HEK293T (cell line): Measurements from ENCODE around the gene ARL8A.

Experiments
- CTCF ChIA-PET: fragments of 350-600 bp; formaldehyde crosslinking; extraction: SDS; loops from one replicate; lab custom pipeline; 2021; ENCODE audit warnings: antibody characterized with exemption, inconsistent platforms; lab: Yijun Ruan, JAX
- POLR2A ChIA-PET: fragments of 350-600 bp; formaldehyde crosslinking; extraction: SDS; loops from one replicate; lab custom pipeline; 2020; ENCODE audit warnings: antibody characterized with exemption, inconsistent platforms; lab: Yijun Ruan, JAX
- DNase-seq: peaks from one replicate; pipeline ENCODE4 v3.0.0; 2012; ENCODE audit warnings: mixed read lengths; ENCODE audit errors: extremely low spot score
- ARNT ChIP-seq: fragments of 450-650 bp; IDR thresholded peaks from 2 replicates; pipeline ENCODE4 v1.6.1; 2017; ENCODE audit warnings: mild to moderate bottlenecking
- BHLHE40 ChIP-seq: fragments of 450-650 bp; IDR thresholded peaks from 2 replicates; pipeline ENCODE4 v1.6.1; 2016; ENCODE audit warnings: mild to moderate bottlenecking, moderate library complexity, borderline replicate concordance
- CTBP1 ChIP-seq: fragments of 450-650 bp; IDR thresholded peaks from 2 replicates; pipeline ENCODE4 v1.6.1; 2016; ENCODE audit warnings: borderline replicate concordance
- ELF4 ChIP-seq: fragments of 450-650 bp; IDR thresholded peaks from 2 replicates; pipeline ENCODE4 v1.6.1; 2017; ENCODE audit warnings: antibody characterized with exemption
- FOXA1 ChIP-seq: fragments of 450-650 bp; IDR thresholded peaks from 2 replicates; pipeline ENCODE4 v1.6.1; 2016; ENCODE audit warnings: mild to moderate bottlenecking
- FOXK2 ChIP-seq: fragments of 450-650 bp; IDR thresholded peaks from 2 replicates; pipeline ENCODE4 v1.6.1; 2016; ENCODE audit warnings: mild to moderate bottlenecking
- FOXM1 ChIP-seq: fragments of 450-650 bp; IDR thresholded peaks from 2 replicates; pipeline ENCODE4 v1.6.1; 2017; ENCODE audit warnings: mild to moderate bottlenecking, borderline replicate concordance
- HDGF ChIP-seq: fragments of 450-650 bp; IDR thresholded peaks from 2 replicates; pipeline ENCODE4 v1.6.1; 2017; ENCODE audit warnings: antibody characterized with exemption, borderline replicate concordance
- L3MBTL2 ChIP-seq: fragments of 450-650 bp; conservative IDR thresholded peaks from 2 replicates; pipeline ENCODE4 v1.6.1; 2016; ENCODE audit warnings: mild to moderate bottlenecking
- LEF1 ChIP-seq: fragments of 450-650 bp; IDR thresholded peaks from 2 replicates; pipeline ENCODE4 v1.6.1; 2017; ENCODE audit warnings: mild to moderate bottlenecking, borderline replicate concordance
- NFRKB ChIP-seq: fragments of 450-650 bp; IDR thresholded peaks from 2 replicates; pipeline ENCODE4 v1.6.1; 2016; ENCODE audit warnings: mild to moderate bottlenecking, moderate library complexity
- PKNOX1 ChIP-seq: fragments of 450-650 bp; IDR thresholded peaks from 2 replicates; pipeline ENCODE4 v1.6.1; 2016
- SP1 ChIP-seq: fragments of 450-650 bp; IDR thresholded peaks from 2 replicates; pipeline ENCODE4 v1.6.1; 2017
- SUZ12 ChIP-seq: fragments of 450-650 bp; IDR thresholded peaks from 2 replicates; pipeline ENCODE4 v1.6.1; 2016; ENCODE audit warnings: mild to moderate bottlenecking
- TARDBP ChIP-seq: fragments of 450-650 bp; IDR thresholded peaks from 2 replicates; pipeline ENCODE4 v1.6.1; 2016
- ZNF384 ChIP-seq: fragments of 450-650 bp; IDR thresholded peaks from 2 replicates; pipeline ENCODE4 v1.6.1; 2016

Gene ARL8A

GRCh38 chr1:202093858-202094257 lies 50.7 kb downstream of the ARL8A start:
- TF ChIP-seq FOXA1: no peak
- no peak for TF ChIP-seq FOXK2
- no peak for TF ChIP-seq ZNF384
- ChIA-PET POLR2A (no interaction called here), CTCF (interaction anchor here (0.6 kb wide), 1 partner anchor 11 kb away, joined by 3 read pairs; no protein-coding TSS in a partner anchor)
- no peak for DNase-seq

GRCh38 chr1:202090994-202091393 lies 53.5 kb downstream of the ARL8A start:
- no peak for TF ChIP-seq HDGF
- TF ChIP-seq FOXM1: no peak
- TF ChIP-seq FOXA1: no peak
- TF ChIP-seq PKNOX1: no peak
- no peak for TF ChIP-seq BHLHE40
- TF ChIP-seq ZNF384: no peak
- TF ChIP-seq SP1: no peak
- no peak for TF ChIP-seq CTBP1
- TF ChIP-seq SUZ12: no peak
- no peak for TF ChIP-seq L3MBTL2
- ChIA-PET CTCF (no interaction called here), POLR2A (no interaction called here)
- no peak for DNase-seq

GRCh38 chr1:202088206-202088605 lies 56.3 kb downstream of the ARL8A start:
- POLR2A ChIA-PET: interaction anchor here (0.8 kb wide), 1 partner anchor 12 kb away, joined by 3 read pairs; no protein-coding TSS in a partner anchor
- DNase-seq: peak; percentile 9
- TF ChIP-seq NFRKB: no peak
- CTCF ChIA-PET: interaction anchor here (0.6 kb wide), 1 partner anchor 30 kb away, joined by 3 read pairs; no protein-coding TSS in a partner anchor

- DNase-seq: peak; percentile 6
- ChIA-PET CTCF (no interaction called here), POLR2A (no interaction called here)
- no peak for TF ChIP-seq PKNOX1
- TF ChIP-seq HDGF: no peak
- TF ChIP-seq L3MBTL2: no peak
- TF ChIP-seq LEF1: no peak
- no peak for TF ChIP-seq FOXA1
- TF ChIP-seq SUZ12: no peak
- TF ChIP-seq FOXM1: no peak
- no peak for TF ChIP-seq BHLHE40
- no peak for TF ChIP-seq ARNT
- TF ChIP-seq NFRKB: no peak
- TF ChIP-seq FOXK2: no peak
- no peak for TF ChIP-seq CTBP1
- TF ChIP-seq TARDBP: no peak
- TF ChIP-seq ZNF384: no peak
- no peak for TF ChIP-seq SP1
- no peak for TF ChIP-seq ELF4
These were observed 57.8 kb downstream of the ARL8A start for GRCh38 chr1:202086579-202087350.

GRCh38 chr1:202085682-202086373 lies 58.7 kb downstream of the ARL8A start:
- ChIA-PET CTCF (no interaction called here), POLR2A (no interaction called here)
- TF ChIP-seq PKNOX1 (peak; percentile 50; the same call in 1 of the 2 replicates), FOXM1 (no peak), CTBP1 (no peak), ARNT (no peak)
- peak; percentile 7 for DNase-seq

- TF ChIP-seq FOXK2 (no peak), CTBP1 (no peak), ELF4 (no peak), ARNT (no peak), NFRKB (no peak), L3MBTL2 (no peak), FOXA1 (no peak), SP1 (no peak), LEF1 (no peak), PKNOX1 (no peak), ZNF384 (no peak), TARDBP (no peak)
- DNase-seq: peak; percentile 8
- CTCF ChIA-PET: interaction anchor here (0.6 kb wide), 1 partner anchor 168 kb away, joined by 3 read pairs; no protein-coding TSS in a partner anchor
- POLR2A ChIA-PET: no interaction called here
These were observed 59.5 kb downstream of the ARL8A start for GRCh38 chr1:202084791-202085681.
